ENCODE data around the gene MX2. TPM values are rescaled to one million over a fixed set of nuclear protein-coding genes. Genes with fewer than 3 reads are reported as not detected.

The MX2 gene
- total and polyA plus RNA-seq, 2 of the 8 experiments (the other 6 are each of a cell fraction or from before 2014, with no cell fraction given), result 3.1 to 8.9 TPM

DNA sequence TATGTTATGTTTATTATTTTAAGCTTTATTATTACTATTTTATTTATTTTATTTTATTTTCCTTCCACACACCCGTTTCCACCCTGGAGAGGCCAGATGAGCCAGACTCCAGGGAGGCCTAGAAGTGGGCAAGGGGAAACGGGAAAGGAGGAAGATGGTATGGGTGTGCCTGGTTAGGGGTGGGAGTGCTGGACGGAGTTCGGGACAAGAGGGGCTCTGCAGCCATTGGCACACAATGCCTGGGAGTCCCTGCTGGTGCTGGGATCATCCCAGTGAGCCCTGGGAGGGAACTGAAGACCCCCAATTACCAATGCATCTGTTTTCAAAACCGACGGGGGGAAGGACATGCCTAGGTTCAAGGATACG is 63.7 kb downstream of the MX2 start (continued):
- TF ChIP-seq ATF3 (IDR thresholded peaks at IDR 0.05; ENCODE audit: insufficient read depth, low read depth, low read length), result no peak
